Naive thymus-derived CD4-positive, alpha-beta T cell (primary cell): ENCODE results near the gene ABCC4. TPM values are rescaled to one million over a fixed set of nuclear protein-coding genes. Genes with fewer than 3 reads are reported as not detected.
"Not testable (repeated sequence)": the region's sequence is repeated elsewhere in the genome, so short reads cannot be mapped to it uniquely, and the experiment has no call there.

Source experiments
- ATAC-seq: fragments of 150-1000 bp; cut with Tn5 transposase; 2 replicates; pipeline ENCODE4 v1.10.0; 2021; ENCODE audit warnings: mild to moderate bottlenecking, moderate library complexity
- CTCF ChIA-PET: fragments of 350-600 bp; sonication (Branson Sonifier 250); formaldehyde crosslinking; loops from one replicate; lab custom pipeline; 2021; ENCODE audit warnings: antibody characterized with exemption; lab: Charles Lee
- POLR2A ChIA-PET: fragments of 350-600 bp; sonication (Branson Sonifier 250); formaldehyde crosslinking; loops from one replicate; lab custom pipeline; 2021; ENCODE audit warnings: antibody characterized with exemption, inconsistent platforms; lab: Charles Lee
- DNase-seq, 9 donors: peaks; one replicate each; pipeline versions ENCODE4 v3.0.0 to v3.0.0-alpha.2; 2020 to 2022; ENCODE audit warnings: mixed read lengths in 1 of 9
- H3K27ac ChIP-seq: one replicate; pipeline ENCODE4 v1.7.0; 2013; ENCODE audit warnings: mild to moderate bottlenecking, low read depth, low read length, moderate library complexity
- H3K27me3 ChIP-seq, 2 donors: one replicate each; pipeline ENCODE4 v1.7.0; 2013; ENCODE audit warnings: low read length in 2 of 2, mild to moderate bottlenecking in 2 of 2, moderate library complexity in 2 of 2; ENCODE audit not compliant: control insufficient read depth in 2 of 2, insufficient read depth in 2 of 2
- H3K36me3 ChIP-seq, 3 experiments: 1 replicate in 2 of 3; 2 replicates in 1 of 3; pipeline ENCODE4 v1.7.0; 2013; ENCODE audit warnings: low read length in 3 of 3, mild to moderate bottlenecking in 3 of 3, moderate library complexity in 1 of 3; ENCODE audit not compliant: insufficient read depth in 3 of 3, control insufficient read depth in 2 of 3
- H3K4me1 ChIP-seq, 2 donors: one replicate each; pipeline ENCODE4 v1.7.0; 2013; ENCODE audit warnings: low read length in 2 of 2, mild to moderate bottlenecking in 2 of 2, moderate library complexity in 1 of 2; ENCODE audit not compliant: control insufficient read depth in 2 of 2, insufficient read depth in 2 of 2
- H3K4me3 ChIP-seq: 2 replicates; pipeline ENCODE4 v1.7.0; 2013; ENCODE audit warnings: mild to moderate bottlenecking, low read length
- H3K9me3 ChIP-seq, 3 experiments: 1 replicate in 2 of 3; 2 replicates in 1 of 3; pipeline ENCODE4 v1.7.0; 2013; ENCODE audit warnings: low read length in 3 of 3; ENCODE audit not compliant: control insufficient read depth in 2 of 3
- H3K27ac Mint-ChIP-seq, 9 donors: one replicate each; pipeline ENCODE4 v1.8.0; 2020 to 2022; ENCODE audit warnings: mixed read lengths in 9 of 9, mild to moderate bottlenecking in 8 of 9, moderate library complexity in 5 of 9, inconsistent platforms in 2 of 9
- H3K27me3 Mint-ChIP-seq, 5 donors: one replicate each; pipeline ENCODE4 v1.8.0; 2021 to 2022; ENCODE audit warnings: mixed read lengths in 5 of 5, mild to moderate bottlenecking in 1 of 5
- H3K36me3 Mint-ChIP-seq, 5 donors: one replicate each; pipeline ENCODE4 v1.8.0; 2020 to 2022; ENCODE audit warnings: mixed read lengths in 5 of 5, mild to moderate bottlenecking in 3 of 5, inconsistent platforms in 1 of 5
- H3K4me1 Mint-ChIP-seq, 7 donors: one replicate each; pipeline ENCODE4 v1.8.0; 2020 to 2022; ENCODE audit warnings: mixed read lengths in 7 of 7, mild to moderate bottlenecking in 3 of 7, inconsistent platforms in 1 of 7
- H3K4me3 Mint-ChIP-seq, 10 donors: one replicate each; pipeline ENCODE4 v1.8.0; 2020 to 2022; ENCODE audit warnings: mild to moderate bottlenecking in 10 of 10, mixed read lengths in 10 of 10, moderate library complexity in 6 of 10, inconsistent platforms in 2 of 10
- H3K9me3 Mint-ChIP-seq, 11 donors: one replicate each; pipeline ENCODE4 v1.8.0; 2020 to 2022; ENCODE audit warnings: mixed read lengths in 11 of 11, mild to moderate bottlenecking in 4 of 11, inconsistent platforms in 1 of 11, moderate library complexity in 1 of 11
- intact Hi-C, 2 donors: fragments of 100-400 bp; cut with micrococcal nuclease; formaldehyde crosslinking; loops; one replicate each; pipeline ENCODE4 v1.15.1; 2023
- polyA plus RNA-seq, 2 donors: library from polyadenylated mRNA; unstranded; fragments of 300-500 nt; fragmentation: Illumina TruSeq; gene quantifications; one replicate each; pipeline ENCODE4 v1.2.3, GENCODE V29; 2021
- total RNA-seq, 6 experiments: library from RNA in 5 of 6; stranded (reverse) in 5 of 6; gene quantifications; 1 replicate in 5 of 6; 2 replicates in 1 of 6; pipeline ENCODE4 v1.2.3 and lab custom pipeline; 2021 to 2026

Gene ABCC4
- total and polyA plus RNA-seq, 7 experiments from 2014 or later = 3.5 to 9.2 (median 7.3) TPM

DNA sequence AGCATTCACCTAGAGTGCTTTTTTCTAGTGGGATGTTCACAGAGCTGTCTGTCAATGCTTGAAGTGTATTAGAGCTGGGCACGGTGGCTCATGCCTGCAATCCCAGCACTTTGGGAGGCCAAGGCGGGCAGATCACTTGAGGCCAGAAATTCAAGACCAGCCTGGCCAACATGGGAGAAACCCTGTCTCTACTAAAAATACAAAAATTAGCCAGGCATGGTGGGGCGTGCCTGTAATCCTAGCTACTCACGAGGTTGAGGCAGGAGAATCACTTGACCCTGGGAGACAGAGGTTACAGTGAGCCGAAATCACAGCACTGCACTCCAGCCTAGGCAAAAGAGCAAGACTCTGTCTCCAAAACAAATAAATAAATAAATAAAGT lies 108.7 kb downstream of the ABCC4 start:
- H3K27me3 ChIP-seq, H3K27ac ChIP-seq, H3K4me1 ChIP-seq, H3K4me3 Mint-ChIP-seq, DNase-seq, H3K9me3 ChIP-seq, intact Hi-C loops, POLR2A ChIA-PET, H3K9me3 Mint-ChIP-seq, ATAC-seq, H3K36me3 ChIP-seq, H3K4me3 ChIP-seq, H3K27me3 Mint-ChIP-seq: not testable (repeated sequence)
- H3K27ac Mint-ChIP-seq = peak overlapping the region in 1 of 9 donors; percentile 26
- H3K36me3 Mint-ChIP-seq = peaks cover 0 to 14% (median 2%) of the 10 kb centered on the region in 5 donors
- H3K4me1 Mint-ChIP-seq = peaks cover 2 to 19% (median 18%) of the 10 kb centered on the region in 7 donors
- CTCF ChIA-PET = interaction anchor here (0.6 to 5.6 kb wide), 7 partner anchors 9 to 219 kb away, joined by 3 to 103 read pairs (median 4); no protein-coding TSS in a partner anchor

GRCh38 chr13:95191821-95192563 lies 109.3 kb downstream of the ABCC4 start:
- Mint-ChIP-seq H3K27me3 (no peaks in the 10 kb centered on the region), H3K4me3 (no peak overlapping the region), H3K36me3 (peaks cover 0 to 14% (median 2%) of the 10 kb centered on the region in 5 donors), H3K9me3 (peaks cover 0 to 7% (median 0%) of the 10 kb centered on the region in 11 donors), H3K4me1 (peaks cover 2 to 21% (median 19%) of the 10 kb centered on the region in 7 donors), H3K27ac (peak overlapping the region in 3 of 9 donors; percentile 20 to 69 (median 32))
- ChIA-PET CTCF (interaction anchor here (0.6 to 5.6 kb wide), 8 partner anchors 9 to 220 kb away, joined by 3 to 103 read pairs (median 4); no protein-coding TSS in a partner anchor), POLR2A (interaction anchor here (0.6 kb wide), 1 partner anchor 204 kb away, joined by 3 read pairs; no protein-coding TSS in a partner anchor)
- H3K36me3 ChIP-seq = no peaks in the 10 kb centered on the region
- H3K4me1 ChIP-seq = peaks cover 0 to 2% of the 10 kb centered on the region in 2 donors
- intact Hi-C loops = loop anchor here in 1 of 2 donors (2.0 kb wide), 1 partner anchor 643 kb away; no protein-coding TSS in a partner anchor
- no peak overlapping the region for H3K4me3 ChIP-seq
- no peaks in the 10 kb centered on the region for H3K9me3 ChIP-seq
- no peak overlapping the region for H3K27ac ChIP-seq
- ATAC-seq = peak; percentile 73
- no peaks in the 10 kb centered on the region for H3K27me3 ChIP-seq
- DNase-seq = peak in 8 of 9 donors; percentile 12 to 67 (median 36)

- peaks cover 15 to 37% of the 10 kb centered on the region in 2 donors for H3K4me1 ChIP-seq
- H3K36me3 Mint-ChIP-seq = peaks cover 0 to 8% (median 6%) of the 10 kb centered on the region in 5 donors
- no peak for ATAC-seq
- H3K4me1 Mint-ChIP-seq = peaks cover 21 to 60% (median 58%) of the 10 kb centered on the region in 7 donors
- intact Hi-C loops = loop anchor here (2.0 to 10.0 kb wide), 7 partner anchors 113 to 753 kb away; partner anchors contain the start of genes ABCC4 (in 2 of the 2) and DNAJC3 (in 1 of the 2)
- H3K27me3 Mint-ChIP-seq = no peaks in the 10 kb centered on the region
- no peak for DNase-seq
- POLR2A ChIA-PET = interaction anchor here (0.9 to 2.4 kb wide), 3 partner anchors 8 to 216 kb away, joined by 3 to 7 read pairs (median 5); no protein-coding TSS in a partner anchor
- CTCF ChIA-PET = interaction anchor here (1.0 to 5.6 kb wide), 9 partner anchors 12 to 217 kb away, joined by 4 to 103 read pairs (median 7); partner anchors contain the start of gene ABCC4
- H3K4me3 Mint-ChIP-seq = peak overlapping the region in 2 of 10 donors; percentile 26 to 51
- H3K9me3 Mint-ChIP-seq = peaks cover 0 to 14% (median 4%) of the 10 kb centered on the region in 11 donors
- peak overlapping the region in 5 of 9 donors; percentile 17 to 83 (median 56) for H3K27ac Mint-ChIP-seq
- no peak overlapping the region for H3K27ac ChIP-seq
- no peak overlapping the region for H3K4me3 ChIP-seq
- no peaks in the 10 kb centered on the region for H3K36me3 ChIP-seq
- H3K9me3 ChIP-seq = no peaks in the 10 kb centered on the region
- no peaks in the 10 kb centered on the region for H3K27me3 ChIP-seq
Observed at GRCh38 chr13:95188128-95188527, 113.1 kb downstream of the ABCC4 start.

DNA sequence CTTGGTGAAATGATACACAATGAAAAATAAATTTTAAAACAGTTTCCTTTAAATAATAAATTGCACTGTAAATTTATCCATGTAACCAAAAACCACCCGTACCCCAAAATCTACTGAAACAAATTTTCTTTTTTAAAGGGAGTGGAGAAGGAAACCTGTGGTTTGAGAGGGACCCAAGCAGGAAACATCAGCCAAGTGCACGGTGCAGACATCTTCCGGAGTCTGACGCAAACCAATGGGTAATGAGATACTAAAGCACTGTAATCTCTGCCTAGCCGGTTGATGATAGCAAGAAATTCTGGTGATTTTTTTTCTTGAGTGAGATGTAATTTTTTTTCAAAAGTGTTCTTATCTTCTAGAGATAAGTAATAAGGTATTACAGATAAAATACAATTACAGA lies 115.4 kb downstream of the ABCC4 start:
- CTCF ChIA-PET = interaction anchor here (1.0 kb wide), 1 partner anchor 194 kb away, joined by 3 read pairs; no protein-coding TSS in a partner anchor
- H3K36me3 Mint-ChIP-seq = peaks cover 0 to 10% (median 8%) of the 10 kb centered on the region in 5 donors

DNA sequence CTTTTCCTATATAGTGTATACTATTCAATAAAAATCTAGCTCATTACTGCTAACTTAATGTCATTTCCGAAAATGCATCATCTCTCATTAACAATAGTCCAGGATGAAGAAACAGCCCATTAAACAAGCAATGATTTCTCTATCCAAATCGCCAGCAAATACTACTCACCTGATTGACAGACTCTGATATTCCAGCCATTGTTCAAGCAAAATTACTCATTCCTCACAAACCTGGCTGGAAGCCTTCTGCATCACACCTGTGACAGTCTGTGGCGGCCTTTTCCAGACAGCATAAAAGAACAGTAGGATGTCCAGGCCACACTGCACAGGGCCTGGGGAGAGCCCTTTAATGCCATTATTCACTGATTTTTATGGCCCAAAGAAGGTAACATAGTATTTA lies 115.9 kb downstream of the ABCC4 start:
- H3K4me3 ChIP-seq = peak overlapping the region; percentile 24
- no peaks in the 10 kb centered on the region for H3K9me3 ChIP-seq
- Mint-ChIP-seq H3K27me3 (no peaks in the 10 kb centered on the region), H3K4me3 (peak overlapping the region; percentile 63 to 89 (median 80)), H3K4me1 (peaks cover 26 to 85% (median 78%) of the 10 kb centered on the region in 7 donors), H3K27ac (peak overlapping the region; percentile 86 to 96 (median 94)), H3K9me3 (peaks cover 0 to 27% (median 6%) of the 10 kb centered on the region in 11 donors), H3K36me3 (peaks cover 0 to 15% (median 13%) of the 10 kb centered on the region in 5 donors)
- H3K4me1 ChIP-seq = peaks cover 15 to 42% of the 10 kb centered on the region in 2 donors
- peak in 1 of 9 donors; percentile 8 for DNase-seq
- H3K27me3 ChIP-seq = no peaks in the 10 kb centered on the region
- ATAC-seq = no peak
- POLR2A ChIA-PET = interaction anchor here (2.2 kb wide), 1 partner anchor 9 kb away, joined by 11 read pairs; no protein-coding TSS in a partner anchor
- intact Hi-C loops = loop anchor here (1.0 to 10.0 kb wide), 5 partner anchors 321 to 751 kb away; partner anchors contain the start of gene TGDS (in 1 of the 2)
- H3K27ac ChIP-seq = peak overlapping the region; percentile 74
- CTCF ChIA-PET = interaction anchor here (1.5 kb wide), 1 partner anchor 217 kb away, joined by 8 read pairs; no protein-coding TSS in a partner anchor
- H3K36me3 ChIP-seq = no peaks in the 10 kb centered on the region

More for the DNA sequence above, 115.4 kb downstream of the ABCC4 start:
- peak overlapping the region; percentile 24 for H3K4me3 ChIP-seq
- H3K27me3 ChIP-seq = no peaks in the 10 kb centered on the region
- Mint-ChIP-seq H3K27ac (peak overlapping the region; percentile 86 to 96 (median 94)), H3K27me3 (no peaks in the 10 kb centered on the region), H3K4me1 (peaks cover 23 to 79% (median 73%) of the 10 kb centered on the region in 7 donors), H3K9me3 (peaks cover 0 to 21% (median 4%) of the 10 kb centered on the region in 11 donors), H3K4me3 (peak overlapping the region; percentile 63 to 89 (median 80))
- H3K9me3 ChIP-seq = no peaks in the 10 kb centered on the region
- H3K27ac ChIP-seq = peak overlapping the region; percentile 74
- POLR2A ChIA-PET = no interaction called here
- DNase-seq (peak in 8 of 9 donors; percentile 11 to 78 (median 72)), ATAC-seq (peak; percentile 94)
- H3K4me1 ChIP-seq = peaks cover 15 to 42% of the 10 kb centered on the region in 2 donors
- intact Hi-C loops = loop anchor here (1.0 to 10.0 kb wide), 8 partner anchors 10 to 751 kb away; partner anchors contain the start of genes GPR180 (in 1 of the 2) and TGDS (in 1 of the 2)
- no peaks in the 10 kb centered on the region for H3K36me3 ChIP-seq

GRCh38 chr13:95184317-95184716 lies 116.9 kb downstream of the ABCC4 start:
- POLR2A ChIA-PET = interaction anchor here (0.6 to 2.2 kb wide), 3 partner anchors 8 to 569 kb away, joined by 3 to 11 read pairs (median 3); no protein-coding TSS in a partner anchor
- Histone ChIP-seq H3K9me3 (no peaks in the 10 kb centered on the region), H3K27me3 (no peaks in the 10 kb centered on the region), H3K4me1 (peaks cover 15 to 42% of the 10 kb centered on the region in 2 donors), H3K27ac (peak overlapping the region; percentile 74), H3K36me3 (no peaks in the 10 kb centered on the region), H3K4me3 (no peak overlapping the region)
- no peaks in the 10 kb centered on the region for H3K27me3 Mint-ChIP-seq
- ATAC-seq (no peak), DNase-seq (no peak)
- H3K36me3 Mint-ChIP-seq = peaks cover 0 to 24% (median 21%) of the 10 kb centered on the region in 5 donors
- intact Hi-C loops = loop anchor here (10.0 kb wide), 2 partner anchors 320 to 750 kb away; no protein-coding TSS in a partner anchor
- peaks cover 26 to 89% (median 75%) of the 10 kb centered on the region in 7 donors for H3K4me1 Mint-ChIP-seq
- peak overlapping the region in 8 of 10 donors; percentile 22 to 89 (median 80) for H3K4me3 Mint-ChIP-seq
- H3K9me3 Mint-ChIP-seq = peaks cover 0 to 36% (median 12%) of the 10 kb centered on the region in 11 donors
- CTCF ChIA-PET = interaction anchor here (1.5 kb wide), 1 partner anchor 218 kb away, joined by 8 read pairs; no protein-coding TSS in a partner anchor
- peak overlapping the region in 8 of 9 donors; percentile 88 to 96 (median 94) for H3K27ac Mint-ChIP-seq
